DND-41 (cell line): Measurements from ENCODE around the gene GART.
"Not testable (repeated sequence)": the region's sequence is repeated elsewhere in the genome, so short reads cannot be mapped to it uniquely, and the experiment has no call there.

ENCODE experiments used
- ATAC-seq: fragments of 200-7000 bp; cut with Tn5 transposase; 3 replicates; pipeline ENCODE4 v1.9.1; 2021; ENCODE audit warnings: low read depth; ENCODE audit not compliant: insufficient read depth
- DNase-seq: peaks from one replicate; pipeline ENCODE4 v3.0.0-alpha.2; 2020
- H2AFZ ChIP-seq: 2 replicates; pipeline ENCODE4 v1.6.0; 2012; ENCODE audit warnings: low read depth, low read length
- H3K27ac ChIP-seq: 2 replicates; pipeline ENCODE4 v1.5.1; 2012; ENCODE audit warnings: low read length, inconsistent platforms
- H3K27me3 ChIP-seq: fragments of 200-600 bp; sonication (generic); 2 replicates; pipeline ENCODE4 v1.6.0; 2012; ENCODE audit warnings: low read length, mild to moderate bottlenecking, inconsistent platforms; ENCODE audit not compliant: insufficient read depth, poor library complexity
- H3K36me3 ChIP-seq: 2 replicates; pipeline ENCODE4 v1.5.1; 2012; ENCODE audit warnings: low read length, inconsistent platforms; ENCODE audit not compliant: insufficient read depth
- H3K4me1 ChIP-seq: 2 replicates; pipeline ENCODE4 v1.5.1; 2012; ENCODE audit warnings: mild to moderate bottlenecking, low read length; ENCODE audit not compliant: insufficient read depth
- H3K4me2 ChIP-seq: 2 replicates; pipeline ENCODE4 v1.6.0; 2012; ENCODE audit warnings: mild to moderate bottlenecking, moderate library complexity, low read length, inconsistent platforms; ENCODE audit not compliant: insufficient read depth
- H3K4me3 ChIP-seq, 2 experiments: fragments of 200-600 bp in 1 of 2; shearing (Covaris generic) in 1 of 2; 2 replicates each; pipeline ENCODE4 v1.5.1; 2012 to 2016; ENCODE audit warnings: inconsistent platforms in 2 of 2, low read length in 2 of 2, mild to moderate bottlenecking in 2 of 2, low read depth in 1 of 2, moderate library complexity in 1 of 2
- H3K79me2 ChIP-seq: 2 replicates; pipeline ENCODE4 v1.6.0; 2012; ENCODE audit warnings: low read length, inconsistent platforms; ENCODE audit not compliant: insufficient read depth
- H3K9ac ChIP-seq: 2 replicates; pipeline ENCODE4 v1.6.0; 2012; ENCODE audit warnings: low read depth, mild to moderate bottlenecking, inconsistent platforms, low read length, moderate library complexity
- H3K9me3 ChIP-seq: 2 replicates; pipeline ENCODE4 v1.5.1; 2012; ENCODE audit warnings: low read length, moderate library complexity, mild to moderate bottlenecking, inconsistent platforms; ENCODE audit not compliant: insufficient read depth, severe bottlenecking
- H4K20me1 ChIP-seq: 2 replicates; pipeline ENCODE4 v1.6.0; 2012; ENCODE audit warnings: low read length; ENCODE audit not compliant: insufficient read depth
- CTCF ChIP-seq: IDR thresholded peaks from 2 replicates; pipeline ENCODE4 v1.5.1; 2012; ENCODE audit warnings: borderline replicate concordance, low read length, moderate library complexity, mild to moderate bottlenecking; ENCODE audit not compliant: poor library complexity, severe bottlenecking; ENCODE audit errors: extremely low read depth
- EZH2 ChIP-seq: IDR thresholded peaks from 3 replicates; pipeline ENCODE4 v1.6.1; 2012; ENCODE audit warnings: borderline replicate concordance, low read depth, mild to moderate bottlenecking, moderate library complexity, low read length, inconsistent platforms; ENCODE audit not compliant: severe bottlenecking

The GART gene

GRCh38 chr21:33514229-33514628, 27.7 kb downstream of the GART start:
- Histone ChIP-seq H3K9ac (no peak overlapping the region), H3K9me3 (no peaks in the 10 kb centered on the region), H3K4me2 (no peak overlapping the region), H3K27me3 (no peaks in the 10 kb centered on the region), H2AFZ (no peak overlapping the region), H3K79me2 (no peaks in the 10 kb centered on the region), H3K36me3 (peaks cover 88% of the 10 kb centered on the region), H3K27ac (no peak overlapping the region), H3K4me3 (no peak overlapping the region), H3K4me1 (no peaks in the 10 kb centered on the region), H4K20me1 (no peaks in the 10 kb centered on the region)
- no peak for DNase-seq
- no peak for ATAC-seq
- no peak for TF ChIP-seq CTCF
- TF ChIP-seq EZH2, result no peak

GRCh38 chr21:33512481-33512880, 29.4 kb downstream of the GART start:
- H3K36me3 ChIP-seq, result peaks cover 91% of the 10 kb centered on the region
- no peak for ATAC-seq

GRCh38 chr21:33511639-33512038, 30.3 kb downstream of the GART start:
- H3K9ac ChIP-seq, result no peak overlapping the region
- H3K4me3 ChIP-seq, result no peak overlapping the region
- no peak overlapping the region for H3K27ac ChIP-seq
- no peak overlapping the region for H3K4me2 ChIP-seq
- TF ChIP-seq CTCF (no peak), EZH2 (no peak)
- H2AFZ ChIP-seq, result no peak overlapping the region
- no peaks in the 10 kb centered on the region for H3K9me3 ChIP-seq
- DNase-seq (no peak), ATAC-seq (no peak)
- H3K79me2 ChIP-seq, result no peaks in the 10 kb centered on the region
- H3K4me1 ChIP-seq, result no peaks in the 10 kb centered on the region
- H3K36me3 ChIP-seq, result peaks cover 86% of the 10 kb centered on the region
- H4K20me1 ChIP-seq, result no peaks in the 10 kb centered on the region
- no peaks in the 10 kb centered on the region for H3K27me3 ChIP-seq

More at GRCh38 chr21:33512481-33512880, 29.4 kb downstream of the GART start:
- Histone ChIP-seq H3K27me3 (no peaks in the 10 kb centered on the region), H3K27ac (no peak overlapping the region), H3K9ac (no peak overlapping the region), H3K79me2 (no peaks in the 10 kb centered on the region), H3K9me3 (no peaks in the 10 kb centered on the region), H2AFZ (no peak overlapping the region), H4K20me1 (no peaks in the 10 kb centered on the region), H3K4me2 (no peak overlapping the region), H3K4me3 (no peak overlapping the region), H3K4me1 (no peaks in the 10 kb centered on the region)
- no peak for DNase-seq
- TF ChIP-seq CTCF (no peak), EZH2 (no peak)

GRCh38 chr21:33510826-33511225, 31.1 kb downstream of the GART start:
- H3K9me3 ChIP-seq, result no peaks in the 10 kb centered on the region
- no peak overlapping the region for H3K4me2 ChIP-seq
- no peak for TF ChIP-seq CTCF
- TF ChIP-seq EZH2, result no peak
- H3K27ac ChIP-seq, result no peak overlapping the region
- no peaks in the 10 kb centered on the region for H4K20me1 ChIP-seq
- no peak overlapping the region for H3K4me3 ChIP-seq
- H3K27me3 ChIP-seq, result no peaks in the 10 kb centered on the region
- H3K36me3 ChIP-seq, result peaks cover 88% of the 10 kb centered on the region
- H3K9ac ChIP-seq, result no peak overlapping the region
- no peaks in the 10 kb centered on the region for H3K79me2 ChIP-seq
- H2AFZ ChIP-seq, result no peak overlapping the region
- no peak for ATAC-seq
- no peaks in the 10 kb centered on the region for H3K4me1 ChIP-seq
- DNase-seq, result no peak

- H3K27me3 ChIP-seq, H2AFZ ChIP-seq, H3K4me2 ChIP-seq, H3K79me2 ChIP-seq, H3K4me1 ChIP-seq, H3K9ac ChIP-seq, ATAC-seq, DNase-seq, H3K4me3 ChIP-seq, H3K27ac ChIP-seq, H4K20me1 ChIP-seq, H3K9me3 ChIP-seq: not testable (repeated sequence)
- peaks cover 78% of the 10 kb centered on the region for H3K36me3 ChIP-seq
Measured at GRCh38 chr21:33507003-33507402, 34.9 kb downstream of the GART start.
